Sigmoid colon (tissue), 7 donors: Measurements from ENCODE around the gene IL31. TPM values are rescaled to one million over a fixed set of nuclear protein-coding genes. Genes with fewer than 3 reads are reported as not detected.
"Not testable (repeated sequence)": the region's sequence is repeated elsewhere in the genome, so short reads cannot be mapped to it uniquely, and the experiment has no call there.

Source experiments
- DNase-seq: peaks from one replicate; pipeline ENCODE4 v3.0.0-alpha.2; 2019
- H3K27ac ChIP-seq, 4 donors: fragments of 200-600 bp; sonication (generic); one replicate each; pipeline ENCODE4 v1.5.1; 2016 to 2019; ENCODE audit warnings: mild to moderate bottlenecking in 1 of 4
- H3K27me3 ChIP-seq, 3 donors: fragments of 200-600 bp; sonication (generic); one replicate each; pipeline ENCODE4 v1.5.1; 2019; ENCODE audit warnings: mild to moderate bottlenecking in 1 of 3
- H3K36me3 ChIP-seq, 4 donors: fragments of 200-600 bp; sonication (generic); one replicate each; pipeline ENCODE4 v1.5.1; 2016 to 2019
- H3K4me1 ChIP-seq, 4 donors: fragments of 200-600 bp; sonication (generic); one replicate each; pipeline ENCODE4 v1.5.1; 2017 to 2019
- H3K4me3 ChIP-seq, 4 donors: fragments of 200-600 bp; sonication (generic); one replicate each; pipeline ENCODE4 v1.5.1; 2017 to 2019; ENCODE audit warnings: mild to moderate bottlenecking in 2 of 4, moderate library complexity in 1 of 4
- H3K9me3 ChIP-seq, 4 donors: fragments of 200-600 bp in 3 of 4; sonication (generic) in 3 of 4; one replicate each; pipeline versions ENCODE4 v1.5.1 to v1.6.1; 2013 to 2019
- CTCF ChIP-seq, 4 experiments: fragments of 450-650 bp in 3 of 4; fragments of 200-600 bp in 1 of 4; IDR thresholded peaks; one replicate each; pipeline ENCODE4 v1.5.1; 2016 to 2019; ENCODE audit warnings: antibody characterized with exemption in 4 of 4, mild to moderate bottlenecking in 3 of 4, moderate library complexity in 2 of 4
- EP300 ChIP-seq, 4 donors: sonication (generic); formaldehyde crosslinking; IDR thresholded peaks; one replicate each; pipeline ENCODE4 v1.6.1; 2017; ENCODE audit warnings: antibody characterized with exemption in 4 of 4
- POLR2A ChIP-seq, 2 donors: fragments of 450-650 bp; IDR thresholded peaks; one replicate each; pipeline ENCODE4 v1.6.1; 2016; ENCODE audit warnings: antibody characterized with exemption in 2 of 2, mild to moderate bottlenecking in 2 of 2, moderate library complexity in 2 of 2
- POLR2AphosphoS5 ChIP-seq, 4 donors: sonication (generic); formaldehyde crosslinking; IDR thresholded peaks; one replicate each; pipeline ENCODE4 v1.6.1; 2017; ENCODE audit warnings: antibody characterized with exemption in 4 of 4
- WGBS, 2 donors: extraction: QIAGEN DNeasy Blood & Tissue Kit; methylation state at CpG; one replicate each; pipeline ENCODE4 v1.1.7; 2013; 5-methylcytosine and 5-hydroxymethylcytosine counted together
- intact Hi-C: fragments of 100-400 bp; cut with DNase I; formaldehyde crosslinking; loops from one replicate; pipeline ENCODE4 v1.15.1; 2023
- polyA plus RNA-seq, 3 donors: library from polyadenylated mRNA; stranded (reverse); fragments of 200-250 nt; gene quantifications; one replicate each; pipeline ENCODE4 v1.2.3, GENCODE V29; 2013
- total RNA-seq, 4 donors: library from RNA; depleted of rRNA; stranded (reverse); fragments of >200 nt; gene quantifications; one replicate each; pipeline ENCODE4 v1.1.0, GENCODE V29; 2016
- donor health status: healthy with polysubstance abuse.
- donor health status: Bipolar disorder and iron deficiency.
- donor health status: healthy.

The IL31 gene
- total and polyA plus RNA-seq, 7 donors: not detected

- WGBS, 2 donors: 10% methylated on average over 71 of the region's 71 CpGs
- DNase-seq: no peak
Measured at GRCh38 chr12:122204167-122205052, 30.4 kb upstream of the IL31 start.

GRCh38 chr12:122203301-122204166, 29.5 kb upstream of the IL31 start, which contains the start of gene B3GNT4:
Gene B3GNT4 (plus strand): TSS chr12:122203709. CDS start chr12:122204619, 910 bp downstream.
- peaks cover 15 to 68% (median 58%) of the 10 kb centered on the region in 3 donors for H3K27me3 ChIP-seq
- intact Hi-C loops: no loop called here
- no peak within 1 kb of the TSS for H3K27ac ChIP-seq
- TF ChIP-seq POLR2AphosphoS5 (IDR thresholded peaks at IDR 0.05): peak in 1 of 4 donors; percentile 4
- TF ChIP-seq EP300 (IDR thresholded peaks at IDR 0.05): no peak
- 1% methylated on average over 104 of the region's 104 CpGs for WGBS, 2 donors
- H3K4me3 ChIP-seq: peak within 1 kb of the TSS; percentile 24 to 58 (median 52)
- peaks cover 7 to 19% (median 17%) of the 10 kb centered on the region in 4 donors for H3K36me3 ChIP-seq
- peaks cover 0 to 20% (median 19%) of the 10 kb centered on the region in 4 donors for H3K4me1 ChIP-seq
- no peak for DNase-seq
- H3K9me3 ChIP-seq: no peaks in the 10 kb centered on the region

More at GRCh38 chr12:122204167-122205052, 30.4 kb upstream of the IL31 start:
- TF ChIP-seq POLR2AphosphoS5 (IDR thresholded peaks at IDR 0.05) (no peak), POLR2A (IDR thresholded peaks at IDR 0.05) (no peak), EP300 (IDR thresholded peaks at IDR 0.05) (no peak), CTCF (IDR thresholded peaks at IDR 0.05) (no peak)
- Histone ChIP-seq H3K36me3 (peaks cover 12 to 27% (median 24%) of the 10 kb centered on the region in 4 donors), H3K27me3 (peaks cover 15 to 68% (median 58%) of the 10 kb centered on the region in 3 donors), H3K9me3 (no peaks in the 10 kb centered on the region), H3K27ac (no peak overlapping the region), H3K4me1 (peaks cover 0 to 20% (median 19%) of the 10 kb centered on the region in 4 donors), H3K4me3 (peak overlapping the region in 3 of 4 donors; percentile 46 to 58 (median 57))
- intact Hi-C loops: no loop called here

DNA sequence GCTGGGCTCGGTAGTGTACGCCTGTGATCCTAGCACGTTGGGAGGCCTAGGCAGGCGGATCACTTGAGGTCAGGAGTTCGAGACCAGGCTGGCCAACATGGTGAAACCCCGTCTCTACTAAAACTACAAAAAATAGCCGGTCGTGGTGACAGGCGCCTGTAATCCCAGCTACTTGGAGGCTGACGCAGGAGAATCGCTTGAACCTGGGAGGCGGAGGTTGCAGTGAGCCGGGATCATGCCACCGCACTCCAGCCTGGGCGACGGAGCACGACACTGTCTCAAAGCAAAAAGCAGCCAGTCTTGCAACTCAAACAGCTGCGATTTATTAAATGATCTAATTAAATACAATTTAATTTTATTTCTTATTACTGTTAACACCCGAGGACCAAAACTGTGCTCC, 28.8 kb upstream of the IL31 start:
- intact Hi-C loops: not testable (repeated sequence)
- 69 to 70% methylated on average over 19 of the region's 19 CpGs for WGBS, 2 donors

DNA sequence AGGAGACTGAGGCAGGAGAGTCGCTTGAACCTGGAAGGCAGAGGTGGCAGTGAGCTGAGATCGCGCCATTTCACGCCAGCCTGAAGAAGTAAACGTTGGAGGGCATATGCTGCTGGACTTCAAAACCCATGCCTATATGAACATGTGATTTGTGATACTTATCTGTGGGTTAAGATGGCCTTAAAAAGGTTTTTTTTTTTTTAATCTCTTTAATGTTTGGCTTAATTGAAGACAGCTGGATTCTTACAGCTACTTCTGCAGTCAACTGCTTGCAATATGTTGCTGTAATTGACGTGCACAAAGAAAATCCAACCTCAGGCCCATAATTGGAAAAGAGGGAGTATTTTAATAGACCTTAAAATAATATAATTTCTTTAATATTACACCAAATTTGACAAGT, 28.0 kb upstream of the IL31 start:
- Histone ChIP-seq H3K27me3 (peaks cover 15 to 68% (median 58%) of the 10 kb centered on the region in 3 donors), H3K36me3 (peaks cover 0 to 5% (median 2%) of the 10 kb centered on the region in 4 donors), H3K9me3 (no peaks in the 10 kb centered on the region), H3K4me1 (peaks cover 0 to 20% (median 19%) of the 10 kb centered on the region in 4 donors), H3K27ac (no peak overlapping the region), H3K4me3 (no peak overlapping the region)
- TF ChIP-seq CTCF (IDR thresholded peaks at IDR 0.05) (no peak), EP300 (IDR thresholded peaks at IDR 0.05) (no peak), POLR2AphosphoS5 (IDR thresholded peaks at IDR 0.05) (no peak), POLR2A (IDR thresholded peaks at IDR 0.05) (no peak)
- intact Hi-C loops: no loop called here
- WGBS, 2 donors: 93 to 94% methylated on average over 6 of the region's 6 CpGs
- DNase-seq: no peak

More for the DNA sequence above, 28.8 kb upstream of the IL31 start:
- DNase-seq, H3K9me3 ChIP-seq, H3K27ac ChIP-seq: not testable (repeated sequence)
- Histone ChIP-seq H3K27me3 (peaks cover 15 to 68% (median 58%) of the 10 kb centered on the region in 3 donors), H3K4me1 (peaks cover 0 to 20% (median 19%) of the 10 kb centered on the region in 4 donors), H3K4me3 (peak overlapping the region in 3 of 4 donors; percentile 46 to 58 (median 57)), H3K36me3 (peaks cover under 1 to 11% (median 10%) of the 10 kb centered on the region in 4 donors)

GRCh38 chr12:122201381-122201780, 27.4 kb upstream of the IL31 start:
- intact Hi-C loops: no loop called here
- H3K27ac ChIP-seq: no peak overlapping the region
- no peak for DNase-seq

More at GRCh38 chr12:122201381-122201780, 27.4 kb upstream of the IL31 start:
- peaks cover 0 to 20% (median 19%) of the 10 kb centered on the region in 4 donors for H3K4me1 ChIP-seq
- H3K9me3 ChIP-seq: no peaks in the 10 kb centered on the region
- 87 to 96% methylated on average over 5 of the region's 5 CpGs for WGBS, 2 donors
- no peaks in the 10 kb centered on the region for H3K36me3 ChIP-seq
- no peak for TF ChIP-seq EP300 (IDR thresholded peaks at IDR 0.05)
- TF ChIP-seq POLR2AphosphoS5 (IDR thresholded peaks at IDR 0.05): no peak
- no peak for TF ChIP-seq POLR2A (IDR thresholded peaks at IDR 0.05)
- no peak for TF ChIP-seq CTCF (IDR thresholded peaks at IDR 0.05)
- peaks cover 15 to 68% (median 58%) of the 10 kb centered on the region in 3 donors for H3K27me3 ChIP-seq
- no peak overlapping the region for H3K4me3 ChIP-seq
